ENCODE results near the gene MYOD1.

MYOD1 gene

GRCh38 chr11:17730608-17731462 is 11.5 kb downstream of the MYOD1 start:
- peak; percentile 75 for DNase-seq (ENCODE audit: low read depth, low spot score)
- no peak overlapping the region for H3K4me3 ChIP-seq (ENCODE audit: low read depth, low read length)
- TF ChIP-seq, protein P1, sequence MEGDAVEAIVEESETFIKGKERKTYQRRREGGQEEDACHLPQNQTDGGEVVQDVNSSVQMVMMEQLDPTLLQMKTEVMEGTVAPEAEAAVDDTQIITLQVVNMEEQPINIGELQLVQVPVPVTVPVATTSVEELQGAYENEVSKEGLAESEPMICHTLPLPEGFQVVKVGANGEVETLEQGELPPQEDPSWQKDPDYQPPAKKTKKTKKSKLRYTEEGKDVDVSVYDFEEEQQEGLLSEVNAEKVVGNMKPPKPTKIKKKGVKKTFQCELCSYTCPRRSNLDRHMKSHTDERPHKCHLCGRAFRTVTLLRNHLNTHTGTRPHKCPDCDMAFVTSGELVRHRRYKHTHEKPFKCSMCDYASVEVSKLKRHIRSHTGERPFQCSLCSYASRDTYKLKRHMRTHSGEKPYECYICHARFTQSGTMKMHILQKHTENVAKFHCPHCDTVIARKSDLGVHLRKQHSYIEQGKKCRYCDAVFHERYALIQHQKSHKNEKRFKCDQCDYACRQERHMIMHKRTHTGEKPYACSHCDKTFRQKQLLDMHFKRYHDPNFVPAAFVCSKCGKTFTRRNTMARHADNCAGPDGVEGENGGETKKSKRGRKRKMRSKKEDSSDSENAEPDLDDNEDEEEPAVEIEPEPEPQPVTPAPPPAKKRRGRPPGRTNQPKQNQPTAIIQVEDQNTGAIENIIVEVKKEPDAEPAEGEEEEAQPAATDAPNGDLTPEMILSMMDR (IDR thresholded peaks at IDR 0.05; ENCODE audit: low read depth, low read length): peak; percentile 91
- in situ Hi-C loops (cut with HindIII; ENCODE audit: low sequenced_read_pairs): no loop called here

GRCh38 chr11:17733261-17733660 is 13.9 kb downstream of the MYOD1 start:
- no peak overlapping the region for H3K4me3 ChIP-seq (ENCODE audit: low read depth, low read length)
- TF ChIP-seq, protein P1 (IDR thresholded peaks at IDR 0.05; ENCODE audit: low read depth, low read length): no peak
- DNase-seq (ENCODE audit: low read depth, low spot score): no peak
- in situ Hi-C loops (cut with HindIII; ENCODE audit: low sequenced_read_pairs): no loop called here

GRCh38 chr11:17734418-17734911 is 15.1 kb downstream of the MYOD1 start, which contains the start of gene KCNC1:
Gene KCNC1 (plus strand): TSS chr11:17734781. CDS start chr11:17736003, 1,222 bp downstream.
- H3K4me3 ChIP-seq (ENCODE audit: low read depth, low read length): peak within 1 kb of the TSS; percentile 10
- in situ Hi-C loops (cut with HindIII; ENCODE audit: low sequenced_read_pairs): no loop called here
- TF ChIP-seq, protein P1 (IDR thresholded peaks at IDR 0.05; ENCODE audit: low read depth, low read length): no peak
- DNase-seq (ENCODE audit: low read depth, low spot score): peak; percentile 22

- peak; percentile 67 for DNase-seq (ENCODE audit: low read depth, low spot score)
- in situ Hi-C loops (cut with HindIII; ENCODE audit: low sequenced_read_pairs): no loop called here
- TF ChIP-seq, protein P1 (IDR thresholded peaks at IDR 0.05; ENCODE audit: low read depth, low read length): no peak
- H3K4me3 ChIP-seq (ENCODE audit: low read depth, low read length): no peak overlapping the region
Measured at GRCh38 chr11:17734986-17735817, 15.8 kb downstream of the MYOD1 start.

- TF ChIP-seq, protein P1 (IDR thresholded peaks at IDR 0.05; ENCODE audit: low read depth, low read length): peak; percentile 32
- no peak overlapping the region for H3K4me3 ChIP-seq (ENCODE audit: low read depth, low read length)
- in situ Hi-C loops (cut with HindIII; ENCODE audit: low sequenced_read_pairs): no loop called here
- DNase-seq (ENCODE audit: low read depth, low spot score): no peak
Measured at GRCh38 chr11:17735818-17736578, 16.6 kb downstream of the MYOD1 start.

GRCh38 chr11:17736579-17736893 is 17.2 kb downstream of the MYOD1 start:
- TF ChIP-seq, protein P1 (IDR thresholded peaks at IDR 0.05; ENCODE audit: low read depth, low read length): no peak
- DNase-seq (ENCODE audit: low read depth, low spot score): no peak
- no peak overlapping the region for H3K4me3 ChIP-seq (ENCODE audit: low read depth, low read length)
- in situ Hi-C loops (cut with HindIII; ENCODE audit: low sequenced_read_pairs): no loop called here

All from astrocyte of the spinal cord (primary cell).